ENCODE data around the gene ZNHIT2. TPM values are rescaled to one million over a fixed set of nuclear protein-coding genes. Genes with fewer than 3 reads are reported as not detected.

Gene ZNHIT2
- total and polyA plus RNA-seq, 8 donors: 2.4 to 130 (median 18.9) TPM; not detected in 1

DNA sequence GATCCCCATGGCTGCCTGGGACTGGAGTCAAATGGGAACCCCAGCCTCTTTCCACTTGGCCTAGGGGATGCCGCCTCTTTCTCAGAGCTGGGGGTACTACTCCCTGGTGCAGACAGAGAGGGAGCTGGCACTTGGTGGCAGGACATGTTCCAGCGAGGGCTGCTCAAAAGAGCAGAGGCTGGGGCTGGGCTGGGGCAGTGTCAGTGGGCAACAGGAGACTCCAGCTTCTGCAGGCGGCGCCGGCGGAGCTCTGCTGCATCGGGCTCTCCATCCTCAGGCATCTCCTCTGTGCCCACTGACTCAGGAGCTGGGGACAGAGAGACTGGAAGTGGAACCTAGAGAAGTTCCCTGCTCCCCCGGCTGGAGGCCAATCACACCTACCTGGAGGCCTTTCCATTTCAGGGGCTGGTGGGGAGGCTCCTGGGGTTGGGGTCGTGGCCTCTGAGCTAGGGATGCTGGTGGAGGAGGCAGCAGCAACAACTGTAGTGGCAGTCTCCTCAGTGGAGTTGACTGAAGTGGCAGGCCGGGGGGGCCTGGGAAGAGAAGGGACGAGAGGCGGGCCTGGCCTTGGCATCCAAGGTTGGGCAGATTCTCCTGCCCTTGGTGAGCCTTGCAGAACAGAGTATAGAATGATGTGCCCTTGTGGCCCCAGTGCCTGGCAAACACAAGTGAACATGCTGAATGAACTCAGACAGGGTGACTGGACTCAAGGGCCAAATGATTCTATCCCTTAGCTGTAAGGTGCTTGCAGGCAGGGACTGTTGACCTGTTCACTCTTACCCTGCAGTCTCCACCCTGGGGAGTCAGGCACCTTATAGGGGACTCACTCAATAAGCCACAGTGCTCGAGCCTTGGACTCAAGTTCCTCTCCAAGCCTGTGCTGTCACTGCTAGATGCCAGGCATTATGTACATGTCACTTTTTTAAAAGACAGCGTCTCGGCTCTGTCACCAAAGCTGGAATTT lies 11.0 kb upstream of the ZNHIT2 start:
- Histone ChIP-seq H3K4me1 (peaks cover 12 to 44% (median 38%) of the 10 kb centered on the region in 4 donors), H3K4me3 (no peak overlapping the region), H3K36me3 (peaks cover 82 to 92% (median 89%) of the 10 kb centered on the region in 4 donors), H3K27me3 (no peaks in the 10 kb centered on the region), H3K9me3 (no peaks in the 10 kb centered on the region), H3K27ac (no peak overlapping the region)
- DNase-seq: no peak
- TF ChIP-seq POLR2AphosphoS5 (IDR thresholded peaks at IDR 0.05) (no peak), POLR2A (IDR thresholded peaks at IDR 0.05) (no peak)
- TF ChIP-seq, protein P1, sequence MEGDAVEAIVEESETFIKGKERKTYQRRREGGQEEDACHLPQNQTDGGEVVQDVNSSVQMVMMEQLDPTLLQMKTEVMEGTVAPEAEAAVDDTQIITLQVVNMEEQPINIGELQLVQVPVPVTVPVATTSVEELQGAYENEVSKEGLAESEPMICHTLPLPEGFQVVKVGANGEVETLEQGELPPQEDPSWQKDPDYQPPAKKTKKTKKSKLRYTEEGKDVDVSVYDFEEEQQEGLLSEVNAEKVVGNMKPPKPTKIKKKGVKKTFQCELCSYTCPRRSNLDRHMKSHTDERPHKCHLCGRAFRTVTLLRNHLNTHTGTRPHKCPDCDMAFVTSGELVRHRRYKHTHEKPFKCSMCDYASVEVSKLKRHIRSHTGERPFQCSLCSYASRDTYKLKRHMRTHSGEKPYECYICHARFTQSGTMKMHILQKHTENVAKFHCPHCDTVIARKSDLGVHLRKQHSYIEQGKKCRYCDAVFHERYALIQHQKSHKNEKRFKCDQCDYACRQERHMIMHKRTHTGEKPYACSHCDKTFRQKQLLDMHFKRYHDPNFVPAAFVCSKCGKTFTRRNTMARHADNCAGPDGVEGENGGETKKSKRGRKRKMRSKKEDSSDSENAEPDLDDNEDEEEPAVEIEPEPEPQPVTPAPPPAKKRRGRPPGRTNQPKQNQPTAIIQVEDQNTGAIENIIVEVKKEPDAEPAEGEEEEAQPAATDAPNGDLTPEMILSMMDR (IDR thresholded peaks at IDR 0.05): no peak
- intact Hi-C loops (cut with DNase I; ENCODE audit: low total_unique reads): loop anchor here (10.0 kb wide), 1 partner anchor 46 kb away; the partner anchor contains the start of gene SPDYC
- 78 to 87% (median 83%) methylated on average over 9 to 15 of the region's 15 CpGs for WGBS, 5 donors

DNA sequence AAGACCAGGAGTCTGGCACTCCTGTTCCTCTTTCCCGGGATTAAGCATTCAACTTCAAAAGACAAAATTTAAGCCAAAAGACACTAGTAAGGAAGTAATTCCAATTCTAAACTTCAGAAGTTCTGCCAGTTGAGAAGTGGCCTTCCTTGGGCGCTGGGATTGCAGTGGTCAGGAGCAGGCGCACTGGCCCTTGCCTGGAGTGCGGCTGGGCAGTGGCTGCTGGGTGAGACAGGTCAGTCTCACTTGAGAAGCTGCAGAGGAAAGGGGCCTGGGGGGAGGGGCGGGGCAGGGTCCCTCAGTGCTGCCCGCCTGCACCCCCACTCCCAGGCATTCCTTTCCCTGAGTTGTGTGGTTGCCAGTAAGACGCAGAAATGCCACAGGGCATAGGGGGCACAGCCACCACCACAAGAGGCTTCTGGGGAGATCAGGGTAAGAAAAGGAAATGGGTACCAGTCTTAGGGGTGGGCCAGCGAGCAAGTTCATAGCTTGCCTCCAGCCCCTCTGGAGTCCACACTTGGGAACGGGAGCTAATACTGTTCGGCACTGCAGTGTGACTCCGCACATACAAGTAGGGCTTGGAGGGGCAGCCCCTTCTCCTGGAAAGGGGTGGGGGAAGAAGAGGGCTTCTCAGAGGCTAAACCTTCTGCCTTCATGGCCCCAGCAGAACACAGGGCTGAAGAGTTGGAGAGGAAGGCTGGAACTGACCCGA lies 10.1 kb upstream of the ZNHIT2 start:
- TF ChIP-seq, protein P1 (IDR thresholded peaks at IDR 0.05): no peak
- no peak for TF ChIP-seq POLR2A (IDR thresholded peaks at IDR 0.05)
- Histone ChIP-seq H3K4me1 (peaks cover 4 to 44% (median 38%) of the 10 kb centered on the region in 4 donors), H3K36me3 (peaks cover 77 to 87% (median 85%) of the 10 kb centered on the region in 4 donors), H3K9me3 (no peaks in the 10 kb centered on the region), H3K27ac (no peak overlapping the region), H3K4me3 (no peak overlapping the region), H3K27me3 (no peaks in the 10 kb centered on the region)
- DNase-seq: no peak
- WGBS, 5 donors: 70 to 78% (median 72%) methylated on average over 12 of the region's 12 CpGs
- intact Hi-C loops (cut with DNase I; ENCODE audit: low total_unique reads): loop anchor here (10.0 kb wide), 1 partner anchor 47 kb away; the partner anchor contains the start of gene SPDYC

DNA sequence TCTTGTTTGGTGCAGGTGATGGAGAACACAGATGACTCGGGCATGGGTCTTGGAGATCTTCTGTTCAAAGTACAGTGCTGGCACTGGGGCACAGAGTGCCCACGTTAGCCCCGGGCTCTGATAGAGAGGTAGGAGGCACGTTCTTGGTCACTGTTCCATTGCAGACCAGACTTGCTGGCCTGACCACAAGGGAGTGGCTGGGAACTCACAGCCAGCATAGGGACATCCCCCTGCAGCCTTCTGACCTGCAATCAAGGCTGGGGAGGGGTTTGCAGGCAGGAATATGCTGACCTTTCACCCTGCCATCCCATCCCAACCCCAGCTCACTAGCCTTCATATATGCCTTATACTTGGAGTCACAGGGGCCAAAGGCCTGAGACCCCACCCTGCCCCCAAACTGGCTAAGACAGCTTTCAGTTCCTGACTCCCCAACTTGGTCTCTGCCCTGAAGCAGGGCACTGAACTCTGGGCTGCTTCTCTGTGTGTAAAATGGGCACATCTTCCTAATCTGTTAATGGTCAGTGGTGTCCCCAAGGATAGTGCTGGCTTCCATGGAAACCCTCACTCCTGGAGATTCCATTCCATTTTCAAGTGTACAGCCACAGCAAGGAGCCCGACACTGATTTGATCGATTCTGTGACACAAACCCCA lies 9.2 kb upstream of the ZNHIT2 start:
- DNase-seq: no peak
- peak overlapping the region in 1 of 5 donors; percentile 20 for H3K27ac ChIP-seq
- 58 to 71% (median 59%) methylated on average over 6 of the region's 6 CpGs for WGBS, 5 donors
- no peaks in the 10 kb centered on the region for H3K9me3 ChIP-seq
- peaks cover 0 to 39% (median 33%) of the 10 kb centered on the region in 4 donors for H3K4me1 ChIP-seq
- no peaks in the 10 kb centered on the region for H3K27me3 ChIP-seq
- H3K36me3 ChIP-seq: peaks cover 69 to 78% (median 76%) of the 10 kb centered on the region in 4 donors
- TF ChIP-seq, protein P1 (IDR thresholded peaks at IDR 0.05): no peak
- TF ChIP-seq POLR2A (IDR thresholded peaks at IDR 0.05) (no peak), EP300 (IDR thresholded peaks at IDR 0.05) (no peak), POLR2AphosphoS5 (IDR thresholded peaks at IDR 0.05) (no peak)
- intact Hi-C loops (cut with DNase I; ENCODE audit: low total_unique reads): loop anchor here (10.0 kb wide), 1 partner anchor 48 kb away; the partner anchor contains the start of gene SPDYC
- no peak overlapping the region for H3K4me3 ChIP-seq
